CD4-positive, alpha-beta T cell treated with Interleukin-2 at 100 ng/mL for 4 hours (primary cell): ENCODE data around the gene ECT2.
"Not testable (repeated sequence)": the region's sequence is repeated elsewhere in the genome, so short reads cannot be mapped to it uniquely, and the experiment has no call there.

Source experiments
- DNase-seq: peaks from one replicate; pipeline ENCODE4 v3.0.0-alpha.2; 2020; ENCODE audit warnings: low spot score

Gene ECT2

DNA sequence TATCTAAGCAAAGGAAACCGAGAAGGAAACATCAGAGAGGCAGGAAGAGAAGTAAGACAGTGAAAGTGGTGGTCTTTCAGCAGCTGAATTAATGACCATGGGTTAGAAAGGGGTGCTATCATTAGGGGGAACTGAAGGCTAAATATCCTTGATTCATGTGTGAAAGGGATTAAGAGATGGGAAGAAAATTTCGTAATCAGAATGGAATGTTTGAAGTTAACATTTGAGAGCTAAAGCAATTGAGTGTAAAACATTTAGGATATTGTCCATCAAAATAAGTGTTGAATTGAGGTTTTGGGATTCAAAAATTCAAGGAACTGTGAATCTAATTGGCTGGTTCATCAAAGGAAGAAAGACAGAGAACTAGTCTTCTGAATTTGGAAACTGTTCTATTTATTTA lies 4.1 kb upstream of the ECT2 start:
- DNase-seq = no peak

DNA sequence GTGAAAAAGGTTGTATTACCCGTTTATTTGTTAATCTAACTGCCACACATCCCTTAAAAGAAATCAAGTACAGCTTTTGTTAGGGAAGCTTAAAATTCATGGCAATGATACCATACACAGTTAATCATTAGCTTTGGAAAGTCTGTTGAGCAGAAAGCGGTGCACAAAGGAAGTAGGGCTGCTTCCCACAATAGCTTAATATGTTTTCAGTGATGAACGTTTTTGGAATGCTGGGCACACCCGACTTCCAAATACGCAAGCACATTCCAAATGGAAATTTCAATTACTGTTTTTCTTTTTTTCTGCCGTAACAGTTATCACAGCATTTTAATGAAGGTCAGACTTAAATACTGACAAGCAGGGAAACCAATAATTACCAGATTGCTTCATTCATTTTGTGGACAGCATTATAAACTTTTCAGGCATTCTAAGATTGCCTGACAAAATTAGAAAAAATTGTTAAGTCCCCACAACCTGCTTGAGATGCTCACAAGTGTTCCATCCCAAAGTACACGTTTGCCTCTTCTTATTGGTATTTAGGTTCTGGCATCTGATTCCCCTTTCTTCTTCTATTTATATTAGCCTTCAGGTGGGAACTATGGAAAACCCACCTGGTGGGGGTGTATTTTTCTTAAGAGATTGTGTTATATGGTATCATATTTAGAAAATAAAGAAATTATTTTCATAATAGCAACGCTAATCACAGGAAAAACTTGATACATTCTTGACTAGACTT lies 1.1 kb upstream of the ECT2 start:
- no peak for DNase-seq

DNA sequence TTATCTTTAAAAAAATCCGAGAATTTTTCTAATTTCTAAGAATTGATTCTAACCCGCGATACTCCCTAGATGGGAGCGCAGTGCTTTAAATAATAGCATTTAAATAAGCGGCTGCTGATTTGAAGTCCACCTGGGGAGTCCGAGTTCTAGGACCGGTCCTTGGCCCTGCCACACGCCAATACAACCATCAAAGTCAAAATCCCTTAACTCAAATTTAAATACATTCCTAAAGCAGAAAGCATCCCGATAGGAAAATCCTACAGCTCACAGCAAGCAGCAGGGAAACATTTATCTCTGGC lies 508 bp upstream of the ECT2 start:
- DNase-seq = no peak

DNA sequence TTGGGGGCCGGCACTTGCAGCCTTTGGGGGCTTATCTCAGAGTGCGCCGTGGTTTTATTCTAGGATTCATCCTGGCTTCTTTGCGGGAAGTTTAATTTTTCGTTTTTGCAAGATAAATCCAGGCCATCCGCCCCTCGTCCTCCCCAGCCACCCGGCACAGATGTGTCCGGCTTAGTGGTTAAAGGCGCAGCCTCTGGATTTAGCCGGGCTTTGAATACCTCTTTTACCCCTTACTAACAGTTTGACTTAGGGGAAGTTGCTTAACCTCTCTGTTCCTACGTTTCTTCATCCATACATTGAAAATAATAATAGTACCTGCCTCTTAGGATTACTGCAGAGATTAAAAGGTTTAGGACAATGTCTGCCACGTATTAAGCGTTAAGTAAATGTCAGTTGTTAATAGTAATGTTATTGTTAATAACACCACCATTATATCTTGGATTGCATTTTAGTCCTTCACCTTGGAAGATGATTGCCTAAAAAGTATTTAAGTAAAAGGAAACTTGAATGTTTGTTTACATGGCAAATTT lies 714 bp downstream of the ECT2 start:
- DNase-seq = no peak

DNA sequence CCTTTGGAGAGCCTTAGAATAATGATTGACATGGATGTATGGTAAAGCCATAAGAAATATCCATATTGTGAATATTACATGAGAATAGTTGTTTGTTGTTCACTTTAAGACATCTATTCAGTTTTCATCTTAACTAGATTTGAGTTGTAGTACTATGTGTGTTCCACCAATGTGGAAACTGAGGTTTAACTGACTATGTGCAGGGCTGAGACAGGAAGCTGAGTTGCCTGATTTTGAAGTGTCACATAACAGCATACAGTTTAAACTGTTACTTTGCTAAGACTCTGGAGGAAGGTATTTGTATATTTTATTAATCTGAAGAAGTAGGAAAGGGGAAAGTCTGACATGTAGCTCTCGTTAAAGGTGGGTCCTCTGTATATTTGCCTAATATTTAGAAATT lies 2.1 kb downstream of the ECT2 start:
- DNase-seq = no peak

DNA sequence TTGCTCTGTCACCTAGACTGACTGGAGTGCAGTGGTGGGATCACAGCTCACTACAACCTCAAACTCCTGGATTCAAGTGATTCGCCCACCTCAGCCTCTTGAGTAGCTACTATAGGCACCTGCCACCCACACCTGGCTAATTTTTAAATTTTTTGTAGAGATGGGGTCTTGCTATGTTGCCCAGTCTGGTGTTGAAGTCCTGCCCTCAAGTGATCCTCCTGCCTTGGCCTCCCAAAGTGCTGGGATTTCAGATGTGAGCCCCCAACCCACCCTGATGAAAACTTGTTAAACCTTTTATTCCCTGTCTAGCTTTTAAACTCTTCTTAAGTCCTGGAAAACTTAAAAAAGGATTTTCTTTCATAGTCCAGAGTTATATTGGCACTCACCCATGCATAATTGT lies 2.6 kb downstream of the ECT2 start:
- no peak for DNase-seq

DNA sequence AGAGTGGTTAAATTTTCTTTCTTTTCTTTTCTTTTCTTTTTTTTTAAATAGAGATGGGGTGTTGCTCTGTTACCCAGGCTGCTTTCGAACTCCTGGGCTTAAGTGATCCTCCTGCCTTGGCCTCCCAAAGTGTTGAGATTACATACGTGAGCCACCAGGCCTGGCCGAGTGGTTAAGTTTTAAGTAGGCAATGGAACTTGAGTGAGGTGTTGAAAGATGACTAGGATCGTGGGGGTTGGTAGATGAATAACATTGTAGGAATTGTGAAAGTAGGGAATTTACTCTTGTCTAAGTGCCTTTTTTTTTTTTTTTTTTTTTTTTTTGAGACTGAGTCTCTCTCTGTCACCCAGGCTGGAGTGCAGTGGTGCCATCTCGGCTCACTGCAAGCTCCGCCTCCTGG lies 9.9 kb downstream of the ECT2 start:
- not testable (repeated sequence) for DNase-seq

DNA sequence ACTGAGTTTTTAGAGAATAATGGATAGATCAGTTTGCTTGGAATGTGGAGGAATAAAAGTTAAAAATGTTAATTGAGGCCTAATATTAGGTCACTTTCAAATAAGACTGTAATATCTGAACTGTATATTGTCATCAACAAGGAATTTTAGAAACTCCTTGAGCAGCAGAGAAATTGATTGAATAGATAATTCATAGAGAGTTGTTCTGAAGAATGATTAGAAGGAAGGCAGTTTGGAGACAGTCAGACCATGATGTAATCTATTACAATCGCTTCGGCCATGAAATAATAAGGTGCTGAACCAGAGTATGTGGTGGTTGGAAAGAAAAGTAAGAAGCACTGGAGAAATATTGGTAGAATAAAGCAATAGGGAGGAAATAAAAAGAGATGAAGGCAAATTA lies 15.7 kb downstream of the ECT2 start:
- DNase-seq = no peak

DNA sequence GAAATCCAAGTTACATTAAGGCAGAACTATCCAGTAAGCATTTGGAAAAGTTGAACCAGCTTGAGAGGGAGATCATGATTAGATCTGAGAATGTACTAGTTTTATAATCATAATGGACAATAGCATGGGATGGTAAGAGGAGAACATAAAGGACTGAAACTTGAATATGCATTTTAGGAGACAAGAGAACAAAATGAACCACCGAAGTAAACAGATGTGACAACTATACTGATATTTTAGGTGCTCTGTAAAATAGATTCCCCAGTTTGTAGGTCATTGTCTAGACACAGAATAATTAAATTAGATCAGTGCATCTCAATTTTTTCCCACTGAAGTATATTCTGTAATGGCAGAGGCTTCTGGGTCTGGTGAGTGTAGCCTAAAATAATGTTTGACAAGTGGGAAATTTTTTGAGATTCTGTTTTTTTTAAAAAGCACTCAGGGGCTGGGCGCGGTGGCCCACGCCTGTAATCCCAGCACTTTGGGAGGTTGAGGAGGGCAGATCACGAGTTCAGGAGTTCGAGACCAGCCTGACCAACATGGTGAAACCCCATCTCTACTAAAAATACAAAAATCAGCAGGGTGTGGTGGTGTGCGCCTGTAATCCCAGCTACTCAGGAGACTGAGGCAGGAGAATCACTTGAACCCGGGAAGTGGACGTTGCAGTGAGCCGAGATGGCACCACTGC lies 16.3 kb downstream of the ECT2 start:
- DNase-seq = no peak

DNA sequence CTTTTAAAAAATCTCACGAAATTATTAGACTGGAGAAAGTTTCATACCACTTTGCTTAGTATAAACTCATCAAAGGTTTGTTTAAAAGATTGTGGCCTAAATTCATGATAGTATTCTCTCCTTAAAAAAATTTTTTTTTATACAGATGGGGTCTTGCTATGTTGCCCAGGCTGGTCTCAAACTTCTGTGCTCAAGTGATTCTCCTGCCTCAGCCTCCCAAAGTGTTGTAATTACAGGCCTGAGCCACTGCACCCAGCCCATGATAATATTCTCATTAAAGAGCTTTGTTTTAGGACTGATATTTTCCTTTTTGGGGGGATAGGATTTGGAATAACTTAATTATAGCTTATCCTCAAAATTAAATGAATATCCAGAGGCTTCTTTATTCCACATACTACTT lies 19.9 kb downstream of the ECT2 start:
- no peak for DNase-seq

DNA sequence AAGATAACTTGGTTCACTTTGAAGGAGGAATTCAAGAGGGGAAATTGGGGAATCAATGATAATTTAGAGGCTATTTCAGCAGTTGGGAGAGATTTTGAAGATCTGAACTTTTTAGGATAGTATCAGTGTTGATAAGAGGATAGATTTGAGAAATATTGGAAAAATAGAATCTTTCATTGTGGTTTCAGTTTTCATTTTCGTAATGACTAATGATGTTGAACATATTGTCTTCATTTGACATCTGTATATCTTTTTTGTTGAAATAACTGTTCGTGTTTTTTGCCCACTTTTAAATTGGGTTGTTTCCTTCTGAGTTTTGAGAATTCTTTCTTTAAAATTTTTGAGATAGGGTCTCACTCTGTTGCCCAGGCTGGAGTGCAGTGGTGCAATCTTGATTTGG lies 21.1 kb downstream of the ECT2 start:
- no peak for DNase-seq

DNA sequence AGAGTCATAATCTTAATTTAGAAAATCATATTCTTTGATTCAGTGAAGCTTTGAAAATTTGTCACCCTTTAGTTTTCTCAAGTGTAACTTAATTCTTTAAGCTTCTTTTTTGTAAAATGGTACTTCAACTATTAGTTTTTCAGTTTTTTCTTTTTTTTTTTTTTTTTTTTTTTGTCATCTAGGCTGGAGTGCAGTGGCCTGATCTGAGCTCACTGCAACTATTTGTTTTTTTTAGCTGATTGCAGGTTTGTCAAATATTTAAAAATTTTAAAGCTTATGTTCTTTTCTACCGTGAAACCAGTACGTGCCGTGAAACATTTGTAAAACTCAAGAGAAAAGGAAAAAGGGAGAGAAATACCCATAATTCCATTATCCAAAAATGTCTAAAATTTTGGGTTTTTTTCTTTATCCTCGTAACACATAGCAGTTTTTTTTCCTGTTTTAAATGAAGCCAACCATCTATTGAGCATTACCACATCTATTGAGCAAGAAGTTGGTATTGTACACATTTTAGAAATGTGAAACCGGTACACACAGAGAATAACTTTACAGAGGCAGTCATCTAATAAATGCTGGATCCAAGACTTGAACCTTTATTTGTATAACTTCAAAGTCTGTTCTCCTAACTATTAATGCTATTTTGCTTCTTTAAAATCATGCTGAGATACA lies 25.7 kb downstream of the ECT2 start:
- no peak for DNase-seq

DNA sequence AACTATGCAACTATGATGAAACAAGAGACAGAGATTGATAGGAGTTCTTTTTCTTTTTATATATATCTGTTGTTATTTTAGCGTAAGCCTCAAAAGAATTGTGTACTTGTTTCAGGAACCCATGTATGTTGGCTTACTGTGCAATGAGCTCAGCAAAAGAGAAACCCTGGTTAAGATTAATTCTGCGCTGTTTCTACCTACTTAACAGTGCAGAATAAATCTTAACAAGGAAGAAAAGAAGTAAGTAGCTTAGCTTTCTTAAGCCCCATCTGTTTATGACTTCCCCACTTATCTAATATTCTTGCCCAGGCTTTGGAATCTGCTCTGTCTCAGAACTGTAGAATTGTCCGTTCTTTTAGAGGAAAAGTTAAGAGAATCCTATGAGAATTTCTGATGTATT lies 27.4 kb downstream of the ECT2 start:
- no peak for DNase-seq

DNA sequence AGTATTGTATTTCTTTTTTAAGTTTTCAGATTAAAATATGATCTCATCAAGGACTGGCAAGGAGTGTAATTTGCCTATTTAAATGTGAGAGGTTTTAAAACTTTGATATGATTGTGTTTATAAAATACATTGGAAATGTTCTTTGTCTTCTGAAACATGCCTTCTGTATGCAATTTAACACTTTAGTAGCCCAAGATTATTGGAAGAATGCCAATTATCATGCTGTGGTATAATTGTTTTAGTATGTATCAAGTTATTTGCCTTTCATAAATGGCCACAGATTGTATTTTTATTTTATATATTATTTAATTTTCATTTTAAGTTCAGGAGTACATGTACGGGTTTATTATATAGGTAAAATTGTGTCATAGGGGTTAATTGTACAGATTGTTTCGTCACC lies 31.7 kb downstream of the ECT2 start:
- DNase-seq = no peak

DNA sequence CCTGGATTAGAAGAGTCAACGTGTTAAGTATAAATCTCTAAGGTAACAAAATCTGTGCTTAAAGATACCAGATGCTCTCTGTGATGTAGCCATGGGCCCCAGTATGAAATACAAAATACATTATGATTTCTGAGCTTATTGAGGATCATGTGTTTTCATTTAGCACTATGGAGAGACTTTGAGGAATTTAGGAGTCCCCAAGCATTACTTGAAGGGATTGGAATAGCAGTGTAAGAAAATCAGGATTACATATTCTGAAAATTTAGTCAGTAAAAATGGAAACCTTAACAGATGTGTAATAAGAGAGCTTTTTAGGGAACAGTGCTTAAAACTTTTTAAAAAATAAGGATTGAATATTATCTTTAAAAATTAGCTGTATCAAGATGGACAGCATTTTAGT lies 35.5 kb downstream of the ECT2 start:
- no peak for DNase-seq

DNA sequence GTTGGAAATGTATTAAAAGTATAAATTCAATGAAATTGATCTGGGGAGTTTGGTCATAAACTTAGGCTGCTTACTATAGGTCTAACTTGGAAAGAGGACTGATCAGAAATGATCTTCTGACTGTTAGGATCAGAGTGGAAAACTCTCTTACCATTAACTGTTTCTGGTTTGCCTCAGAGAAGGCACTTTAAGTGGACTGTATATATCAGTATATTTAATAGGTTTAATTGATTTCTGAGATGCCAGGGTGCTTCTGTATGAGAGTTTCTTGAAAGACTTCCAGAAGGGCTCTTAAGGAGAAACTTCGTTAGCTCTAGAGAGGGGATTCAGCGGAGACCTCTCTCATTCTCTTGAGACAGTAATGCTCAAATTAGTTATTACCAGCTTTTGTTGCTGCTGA lies 36.5 kb downstream of the ECT2 start:
- DNase-seq = no peak

DNA sequence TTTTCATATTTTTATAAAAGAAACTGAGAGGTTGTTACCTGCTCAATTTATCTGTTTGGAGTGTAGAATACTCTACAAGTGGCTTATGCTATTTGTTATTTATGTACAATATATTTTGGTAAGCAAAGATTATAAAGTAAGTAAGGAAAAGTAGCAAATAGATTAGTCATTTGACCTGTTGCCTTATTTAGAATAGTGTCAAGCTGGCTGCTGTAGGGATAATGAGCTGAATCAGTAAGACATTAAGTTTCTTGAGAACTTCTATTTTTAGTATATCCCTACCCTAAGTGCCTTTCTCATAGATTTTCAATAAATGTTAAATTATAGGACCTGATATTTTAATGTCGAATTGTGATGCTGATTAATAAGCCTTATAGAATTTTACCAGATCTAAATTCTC lies 37.2 kb downstream of the ECT2 start:
- no peak for DNase-seq

DNA sequence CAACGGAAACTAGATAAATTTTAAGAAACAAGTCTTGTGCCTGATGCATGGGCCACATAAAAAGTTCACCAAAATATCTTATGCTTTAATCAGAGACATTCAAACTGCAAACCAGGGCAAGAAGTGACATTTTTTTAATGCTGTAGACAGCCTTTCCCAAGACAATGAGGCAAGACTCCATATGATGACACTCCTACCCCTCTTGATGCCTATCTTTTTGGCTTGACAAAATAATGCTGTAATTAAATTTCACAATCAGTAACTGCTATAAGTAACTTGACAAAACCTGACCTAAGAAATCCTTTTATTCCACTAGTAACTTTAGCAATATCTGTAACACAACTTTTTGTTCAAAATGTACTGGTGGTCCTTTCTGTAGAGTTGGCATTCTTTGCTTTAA lies 48.7 kb downstream of the ECT2 start:
- DNase-seq = no peak

DNA sequence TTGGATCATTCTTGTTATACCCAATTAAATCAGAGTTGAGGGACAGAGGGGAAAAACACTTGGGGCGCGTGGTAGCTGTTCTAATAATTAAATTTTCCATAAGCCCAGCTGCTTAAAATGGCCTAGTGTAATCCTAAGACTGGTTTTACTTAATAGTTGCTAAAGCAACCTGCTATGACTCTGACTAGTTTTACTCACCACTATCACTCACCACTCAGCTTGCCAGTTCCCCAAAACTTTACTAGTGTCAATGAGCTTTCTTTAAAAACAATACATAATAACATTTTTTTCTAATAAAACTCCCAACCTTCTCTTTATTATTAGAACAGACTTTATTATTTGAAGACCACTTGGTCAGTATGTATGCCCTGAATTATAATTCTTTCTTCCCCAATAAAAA lies 49.6 kb downstream of the ECT2 start:
- DNase-seq = no peak

DNA sequence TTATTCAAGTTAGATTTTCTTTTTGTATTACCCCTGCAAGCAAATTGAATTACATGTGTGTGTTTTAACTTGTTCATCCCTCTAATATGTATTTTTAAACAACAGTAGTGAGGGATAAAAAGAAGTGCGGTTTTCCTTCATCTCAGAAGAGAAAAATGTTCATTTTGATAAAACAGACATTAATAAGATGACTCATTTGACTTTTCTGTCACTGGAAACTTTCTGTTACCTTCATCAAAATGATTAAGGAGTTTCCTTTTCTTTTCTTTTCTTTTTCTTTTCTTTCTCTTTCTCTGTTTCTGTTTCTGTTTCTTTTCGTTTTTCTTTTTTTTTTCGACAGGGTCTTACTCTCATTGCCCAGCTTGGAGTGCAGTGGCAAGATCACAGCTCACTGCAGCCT lies 53.0 kb downstream of the ECT2 start:
- DNase-seq = no peak

DNA sequence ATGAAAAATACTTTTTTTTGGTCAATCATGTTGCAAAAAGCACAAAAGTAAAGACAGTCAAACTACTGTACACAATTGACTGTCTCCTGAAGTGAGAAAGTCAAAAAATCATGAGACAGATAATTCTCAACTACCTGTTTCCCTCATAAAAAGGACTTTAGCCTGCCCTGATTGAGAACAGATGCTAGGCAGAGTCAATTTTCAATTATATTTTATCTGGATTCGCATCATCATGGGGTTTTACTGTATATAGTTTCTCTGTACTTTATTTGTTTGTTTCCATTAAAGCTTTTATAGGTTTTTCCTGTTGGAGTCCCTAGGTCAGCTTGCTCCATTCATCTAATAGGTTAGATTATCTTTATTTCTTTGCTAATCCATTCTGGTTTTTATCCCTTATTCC lies 53.8 kb downstream of the ECT2 start:
- DNase-seq = no peak

DNA sequence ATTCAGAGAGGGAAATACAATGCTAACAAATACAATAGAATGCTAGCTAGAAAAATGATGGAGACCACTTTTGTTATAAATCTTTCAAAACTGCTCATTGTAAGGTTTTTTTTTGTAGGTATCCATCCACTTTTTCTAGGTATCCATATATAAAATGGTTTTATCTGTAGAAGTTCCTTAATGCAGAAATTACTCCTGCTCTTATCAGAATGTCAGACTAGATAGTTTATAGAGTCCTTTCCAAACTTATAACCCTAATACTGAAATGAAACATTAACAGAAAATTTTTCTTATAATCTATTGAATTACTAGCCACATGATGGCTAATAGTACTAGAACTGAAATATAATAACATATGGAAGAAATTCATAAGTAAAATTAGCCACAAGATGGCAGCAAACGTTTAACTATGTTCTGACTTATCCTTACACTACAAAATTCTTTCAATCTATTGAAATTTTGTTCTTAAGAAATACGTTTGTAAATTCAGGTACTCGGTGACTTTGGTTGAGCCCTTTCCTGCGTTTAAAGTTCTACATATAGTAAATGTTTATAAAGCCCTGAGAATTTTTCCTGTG lies 58.5 kb downstream of the ECT2 start:
- DNase-seq = peak; percentile 28

DNA sequence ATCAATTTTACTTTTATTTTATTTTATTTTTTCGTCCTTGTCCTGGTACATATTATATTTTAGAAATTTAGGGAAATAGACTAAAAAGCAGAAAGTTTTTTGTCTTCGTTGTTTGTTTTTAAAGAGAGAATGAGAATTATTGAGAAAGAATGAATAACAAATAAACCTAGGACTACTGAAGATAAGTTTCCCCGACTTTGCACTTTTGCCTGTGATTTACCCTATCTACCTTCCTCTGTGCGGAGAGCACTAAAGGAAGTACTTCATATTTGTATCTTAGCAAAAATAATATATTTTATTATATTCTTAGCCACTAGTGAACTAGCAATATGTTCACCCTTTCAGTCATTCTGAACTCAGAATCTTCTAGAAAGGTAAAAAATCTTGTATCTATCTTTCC lies 60.6 kb downstream of the ECT2 start:
- no peak for DNase-seq
